Naive thymus-derived CD4-positive, alpha-beta T cell (primary cell): Measurements from ENCODE around the gene NCAM1. TPM values are rescaled to one million over a fixed set of nuclear protein-coding genes. Genes with fewer than 3 reads are reported as not detected.

Experiments
- ATAC-seq: fragments of 150-1000 bp; cut with Tn5 transposase; 2 replicates; pipeline ENCODE4 v1.10.0; 2021; ENCODE audit warnings: mild to moderate bottlenecking, moderate library complexity
- CTCF ChIA-PET: fragments of 350-600 bp; sonication (Branson Sonifier 250); formaldehyde crosslinking; loops from one replicate; lab custom pipeline; 2021; ENCODE audit warnings: antibody characterized with exemption; lab: Charles Lee
- POLR2A ChIA-PET: fragments of 350-600 bp; sonication (Branson Sonifier 250); formaldehyde crosslinking; loops from one replicate; lab custom pipeline; 2021; ENCODE audit warnings: antibody characterized with exemption, inconsistent platforms; lab: Charles Lee
- DNase-seq, 9 donors: peaks; one replicate each; pipeline versions ENCODE4 v3.0.0 to v3.0.0-alpha.2; 2020 to 2022; ENCODE audit warnings: mixed read lengths in 1 of 9
- H3K27ac ChIP-seq: one replicate; pipeline ENCODE4 v1.7.0; 2013; ENCODE audit warnings: mild to moderate bottlenecking, low read depth, low read length, moderate library complexity
- H3K27me3 ChIP-seq, 2 donors: one replicate each; pipeline ENCODE4 v1.7.0; 2013; ENCODE audit warnings: low read length in 2 of 2, mild to moderate bottlenecking in 2 of 2, moderate library complexity in 2 of 2; ENCODE audit not compliant: control insufficient read depth in 2 of 2, insufficient read depth in 2 of 2
- H3K36me3 ChIP-seq, 3 experiments: 1 replicate in 2 of 3; 2 replicates in 1 of 3; pipeline ENCODE4 v1.7.0; 2013; ENCODE audit warnings: low read length in 3 of 3, mild to moderate bottlenecking in 3 of 3, moderate library complexity in 1 of 3; ENCODE audit not compliant: insufficient read depth in 3 of 3, control insufficient read depth in 2 of 3
- H3K4me1 ChIP-seq, 2 donors: one replicate each; pipeline ENCODE4 v1.7.0; 2013; ENCODE audit warnings: low read length in 2 of 2, mild to moderate bottlenecking in 2 of 2, moderate library complexity in 1 of 2; ENCODE audit not compliant: control insufficient read depth in 2 of 2, insufficient read depth in 2 of 2
- H3K4me3 ChIP-seq: 2 replicates; pipeline ENCODE4 v1.7.0; 2013; ENCODE audit warnings: mild to moderate bottlenecking, low read length
- H3K9me3 ChIP-seq, 3 experiments: 1 replicate in 2 of 3; 2 replicates in 1 of 3; pipeline ENCODE4 v1.7.0; 2013; ENCODE audit warnings: low read length in 3 of 3; ENCODE audit not compliant: control insufficient read depth in 2 of 3
- H3K27ac Mint-ChIP-seq, 9 donors: one replicate each; pipeline ENCODE4 v1.8.0; 2020 to 2022; ENCODE audit warnings: mixed read lengths in 9 of 9, mild to moderate bottlenecking in 8 of 9, moderate library complexity in 5 of 9, inconsistent platforms in 2 of 9
- H3K27me3 Mint-ChIP-seq, 5 donors: one replicate each; pipeline ENCODE4 v1.8.0; 2021 to 2022; ENCODE audit warnings: mixed read lengths in 5 of 5, mild to moderate bottlenecking in 1 of 5
- H3K36me3 Mint-ChIP-seq, 5 donors: one replicate each; pipeline ENCODE4 v1.8.0; 2020 to 2022; ENCODE audit warnings: mixed read lengths in 5 of 5, mild to moderate bottlenecking in 3 of 5, inconsistent platforms in 1 of 5
- H3K4me1 Mint-ChIP-seq, 7 donors: one replicate each; pipeline ENCODE4 v1.8.0; 2020 to 2022; ENCODE audit warnings: mixed read lengths in 7 of 7, mild to moderate bottlenecking in 3 of 7, inconsistent platforms in 1 of 7
- H3K4me3 Mint-ChIP-seq, 10 donors: one replicate each; pipeline ENCODE4 v1.8.0; 2020 to 2022; ENCODE audit warnings: mild to moderate bottlenecking in 10 of 10, mixed read lengths in 10 of 10, moderate library complexity in 6 of 10, inconsistent platforms in 2 of 10
- H3K9me3 Mint-ChIP-seq, 11 donors: one replicate each; pipeline ENCODE4 v1.8.0; 2020 to 2022; ENCODE audit warnings: mixed read lengths in 11 of 11, mild to moderate bottlenecking in 4 of 11, inconsistent platforms in 1 of 11, moderate library complexity in 1 of 11
- intact Hi-C, 2 donors: fragments of 100-400 bp; cut with micrococcal nuclease; formaldehyde crosslinking; loops; one replicate each; pipeline ENCODE4 v1.15.1; 2023
- polyA plus RNA-seq, 2 donors: library from polyadenylated mRNA; unstranded; fragments of 300-500 nt; fragmentation: Illumina TruSeq; gene quantifications; one replicate each; pipeline ENCODE4 v1.2.3, GENCODE V29; 2021
- total RNA-seq, 6 experiments: library from RNA in 5 of 6; stranded (reverse) in 5 of 6; gene quantifications; 1 replicate in 5 of 6; 2 replicates in 1 of 6; pipeline ENCODE4 v1.2.3 and lab custom pipeline; 2021 to 2026

The NCAM1 gene
- total and polyA plus RNA-seq, 7 experiments from 2014 or later, result 0.06 to 18.8 (median 1.0) TPM; not detected in 2

GRCh38 chr11:112966561-112966960, 5.3 kb downstream of the NCAM1 start:
- POLR2A ChIA-PET, result no interaction called here
- intact Hi-C loops, result no loop called here
- CTCF ChIA-PET, result no interaction called here

GRCh38 chr11:112967082-112967481, 5.9 kb downstream of the NCAM1 start:
- Mint-ChIP-seq H3K4me3 (no peak overlapping the region), H3K4me1 (peaks cover 4 to 15% (median 6%) of the 10 kb centered on the region in 7 donors), H3K36me3 (no peaks in the 10 kb centered on the region), H3K9me3 (peaks cover 0 to 4% (median 0%) of the 10 kb centered on the region in 11 donors), H3K27me3 (peaks cover 34 to 46% (median 43%) of the 10 kb centered on the region in 5 donors), H3K27ac (no peak overlapping the region)
- no peaks in the 10 kb centered on the region for H3K9me3 ChIP-seq
- intact Hi-C loops, result no loop called here
- ChIA-PET POLR2A (no interaction called here), CTCF (no interaction called here)
- ATAC-seq, result no peak
- H3K4me1 ChIP-seq, result no peaks in the 10 kb centered on the region
- no peak for DNase-seq
- no peak overlapping the region for H3K4me3 ChIP-seq
- no peaks in the 10 kb centered on the region for H3K27me3 ChIP-seq
- H3K27ac ChIP-seq, result no peak overlapping the region
- H3K36me3 ChIP-seq, result no peaks in the 10 kb centered on the region

More at GRCh38 chr11:112966561-112966960, 5.3 kb downstream of the NCAM1 start:
- H3K9me3 ChIP-seq, result no peaks in the 10 kb centered on the region
- H3K27ac ChIP-seq, result no peak overlapping the region
- Mint-ChIP-seq H3K4me3 (no peak overlapping the region), H3K4me1 (peaks cover 6 to 17% (median 8%) of the 10 kb centered on the region in 7 donors), H3K27me3 (peaks cover 38 to 48% (median 45%) of the 10 kb centered on the region in 5 donors), H3K27ac (no peak overlapping the region), H3K36me3 (no peaks in the 10 kb centered on the region), H3K9me3 (peaks cover 0 to 4% (median 0%) of the 10 kb centered on the region in 11 donors)
- H3K4me3 ChIP-seq, result no peak overlapping the region
- H3K27me3 ChIP-seq, result no peaks in the 10 kb centered on the region
- no peaks in the 10 kb centered on the region for H3K36me3 ChIP-seq
- no peaks in the 10 kb centered on the region for H3K4me1 ChIP-seq
- ATAC-seq (no peak), DNase-seq (no peak)

- DNase-seq (no peak), ATAC-seq (no peak)
- ChIA-PET CTCF (no interaction called here), POLR2A (no interaction called here)
- Histone ChIP-seq H3K4me1 (no peaks in the 10 kb centered on the region), H3K4me3 (no peak overlapping the region), H3K27ac (no peak overlapping the region), H3K27me3 (no peaks in the 10 kb centered on the region), H3K36me3 (no peaks in the 10 kb centered on the region), H3K9me3 (no peaks in the 10 kb centered on the region)
- H3K36me3 Mint-ChIP-seq, result no peaks in the 10 kb centered on the region
- no peak overlapping the region for H3K4me3 Mint-ChIP-seq
- H3K27ac Mint-ChIP-seq, result no peak overlapping the region
- intact Hi-C loops, result no loop called here
- peaks cover 0 to 9% (median 0%) of the 10 kb centered on the region in 7 donors for H3K4me1 Mint-ChIP-seq
- H3K9me3 Mint-ChIP-seq, result peaks cover 0 to 4% (median 0%) of the 10 kb centered on the region in 11 donors
- peaks cover 27 to 35% (median 32%) of the 10 kb centered on the region in 5 donors for H3K27me3 Mint-ChIP-seq
These were observed 7.9 kb downstream of the NCAM1 start for GRCh38 chr11:112968941-112969713.

GRCh38 chr11:112971195-112971594, 10.0 kb downstream of the NCAM1 start:
- H3K4me3 ChIP-seq, result no peak overlapping the region
- peaks cover 0 to 4% (median 0%) of the 10 kb centered on the region in 11 donors for H3K9me3 Mint-ChIP-seq
- no peaks in the 10 kb centered on the region for H3K36me3 Mint-ChIP-seq
- intact Hi-C loops, result no loop called here
- H3K27me3 ChIP-seq, result no peaks in the 10 kb centered on the region
- H3K27me3 Mint-ChIP-seq, result peaks cover 13 to 28% (median 20%) of the 10 kb centered on the region in 5 donors
- H3K27ac ChIP-seq, result no peak overlapping the region
- ChIA-PET POLR2A (no interaction called here), CTCF (no interaction called here)
- no peaks in the 10 kb centered on the region for H3K36me3 ChIP-seq
- no peak for DNase-seq
- peaks cover 0 to 9% (median 0%) of the 10 kb centered on the region in 7 donors for H3K4me1 Mint-ChIP-seq
- H3K4me3 Mint-ChIP-seq, result no peak overlapping the region
- no peaks in the 10 kb centered on the region for H3K4me1 ChIP-seq
- ATAC-seq, result peak; percentile 27
- H3K9me3 ChIP-seq, result no peaks in the 10 kb centered on the region
- H3K27ac Mint-ChIP-seq, result no peak overlapping the region

GRCh38 chr11:112971827-112972226, 10.6 kb downstream of the NCAM1 start:
- Mint-ChIP-seq H3K9me3 (peaks cover 0 to 4% (median 0%) of the 10 kb centered on the region in 11 donors), H3K27me3 (peaks cover 16 to 28% (median 22%) of the 10 kb centered on the region in 5 donors), H3K27ac (no peak overlapping the region), H3K4me1 (peaks cover 0 to 9% (median 0%) of the 10 kb centered on the region in 7 donors), H3K36me3 (no peaks in the 10 kb centered on the region), H3K4me3 (no peak overlapping the region)
- CTCF ChIA-PET, result no interaction called here
- H3K27ac ChIP-seq, result no peak overlapping the region
- no peak for DNase-seq
- no peak for ATAC-seq
- H3K27me3 ChIP-seq, result no peaks in the 10 kb centered on the region
- POLR2A ChIA-PET, result no interaction called here
- H3K9me3 ChIP-seq, result no peaks in the 10 kb centered on the region
- H3K4me3 ChIP-seq, result no peak overlapping the region
- no peaks in the 10 kb centered on the region for H3K4me1 ChIP-seq
- no peaks in the 10 kb centered on the region for H3K36me3 ChIP-seq
- intact Hi-C loops, result no loop called here

GRCh38 chr11:112972399-112973145, 11.4 kb downstream of the NCAM1 start:
- DNase-seq (no peak), ATAC-seq (no peak)
- Histone ChIP-seq H3K27me3 (no peaks in the 10 kb centered on the region), H3K9me3 (no peaks in the 10 kb centered on the region), H3K4me3 (no peak overlapping the region), H3K36me3 (no peaks in the 10 kb centered on the region), H3K4me1 (no peaks in the 10 kb centered on the region), H3K27ac (no peak overlapping the region)
- Mint-ChIP-seq H3K27me3 (peaks cover 11 to 21% (median 19%) of the 10 kb centered on the region in 5 donors), H3K9me3 (peaks cover 0 to 4% (median 0%) of the 10 kb centered on the region in 11 donors), H3K27ac (no peak overlapping the region), H3K4me3 (no peak overlapping the region), H3K4me1 (peaks cover 0 to 9% (median 0%) of the 10 kb centered on the region in 7 donors), H3K36me3 (no peaks in the 10 kb centered on the region)
- ChIA-PET CTCF (no interaction called here), POLR2A (no interaction called here)
- intact Hi-C loops, result no loop called here
